GM19455 (cell line): ENCODE results near the gene EMC1.
"Not testable (repeated sequence)": the region's sequence is repeated elsewhere in the genome, so short reads cannot be mapped to it uniquely, and the experiment has no call there.

Source experiments
- ATAC-seq: cut with Tn5 transposase; IDR thresholded peaks from one replicate; pipeline ENCODE4 v1.9.1; 2021; ENCODE audit not compliant: unreplicated experiment

EMC1 gene

DNA sequence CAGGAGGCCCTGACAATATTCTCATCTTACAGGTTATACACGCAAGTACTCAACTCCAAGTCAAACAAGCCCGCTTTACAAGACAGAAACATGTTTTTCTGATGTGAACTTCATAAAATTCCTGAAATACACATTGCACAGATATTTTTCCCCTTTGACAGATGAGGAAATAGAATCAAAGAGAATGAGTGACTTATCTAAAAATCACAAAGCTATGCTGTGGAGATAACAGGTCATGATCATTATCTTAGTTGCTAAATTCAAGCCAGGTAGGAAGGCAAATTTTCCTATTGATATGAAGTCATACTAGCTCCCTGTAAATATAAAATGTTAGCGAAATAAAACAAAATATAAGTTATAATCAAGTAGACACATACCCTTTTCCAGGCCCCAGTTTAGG, 59.5 kb downstream of the EMC1 start:
- ATAC-seq, result no peak

GRCh38 chr1:19190468-19190867, 60.9 kb downstream of the EMC1 start:
- ATAC-seq, result no peak

DNA sequence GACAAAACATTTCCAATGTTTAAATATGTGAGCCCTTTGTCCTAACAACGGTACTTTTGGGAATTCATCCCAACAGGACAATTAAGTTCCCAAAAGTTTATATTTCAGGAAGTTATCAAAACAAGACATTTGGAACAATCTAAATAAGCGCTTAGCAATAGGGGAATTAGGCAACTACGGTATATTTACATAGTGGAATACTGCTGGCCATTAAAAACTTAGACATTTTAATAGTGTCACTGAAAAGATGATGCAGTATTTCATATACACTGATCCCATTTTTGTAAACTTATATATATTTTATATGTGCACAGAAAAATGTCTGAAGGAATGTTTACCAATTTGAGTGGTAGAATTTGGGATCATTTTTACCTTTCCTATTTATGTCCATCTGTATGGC, 62.1 kb downstream of the EMC1 start:
- ATAC-seq, result no peak

GRCh38 chr1:19187852-19188251, 63.5 kb downstream of the EMC1 start:
- no peak for ATAC-seq

- no peak for ATAC-seq
These were observed 65.3 kb downstream of the EMC1 start for GRCh38 chr1:19186001-19186400.

GRCh38 chr1:19182223-19182622, 69.1 kb downstream of the EMC1 start:
- ATAC-seq, result no peak

GRCh38 chr1:19180265-19180657, 71.1 kb downstream of the EMC1 start:
- not testable (repeated sequence) for ATAC-seq

DNA sequence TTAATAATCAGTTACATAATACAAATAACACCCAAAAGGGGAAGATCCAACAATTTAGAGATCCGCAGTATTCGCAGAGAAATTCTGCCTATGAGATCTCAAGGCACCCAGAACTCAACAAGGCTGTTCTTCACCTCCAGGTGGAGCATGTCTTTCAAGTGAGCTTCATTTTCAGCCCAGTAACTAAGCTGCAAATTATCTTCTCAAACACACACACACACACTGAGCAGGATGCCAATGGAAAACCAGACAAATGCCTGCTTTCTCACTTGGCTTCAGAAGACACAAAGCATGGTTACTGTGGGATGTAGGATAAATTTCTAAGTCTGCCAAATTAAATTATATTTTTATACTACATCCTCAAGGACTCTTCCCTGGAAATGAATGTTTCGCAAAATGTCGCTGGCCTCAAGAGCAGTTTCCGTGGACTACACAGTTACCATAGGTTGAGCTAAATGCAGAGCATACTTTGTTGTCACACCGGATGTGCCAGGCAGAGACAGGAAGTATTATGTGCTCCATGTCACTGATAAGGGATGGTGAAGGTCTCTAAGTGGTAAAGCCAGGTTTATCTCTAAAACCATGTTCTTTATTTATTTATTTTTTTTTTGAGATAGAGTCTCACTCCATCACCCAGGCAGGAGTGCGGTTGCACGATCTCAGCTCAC, 71.6 kb downstream of the EMC1 start:
- ATAC-seq, result no peak

DNA sequence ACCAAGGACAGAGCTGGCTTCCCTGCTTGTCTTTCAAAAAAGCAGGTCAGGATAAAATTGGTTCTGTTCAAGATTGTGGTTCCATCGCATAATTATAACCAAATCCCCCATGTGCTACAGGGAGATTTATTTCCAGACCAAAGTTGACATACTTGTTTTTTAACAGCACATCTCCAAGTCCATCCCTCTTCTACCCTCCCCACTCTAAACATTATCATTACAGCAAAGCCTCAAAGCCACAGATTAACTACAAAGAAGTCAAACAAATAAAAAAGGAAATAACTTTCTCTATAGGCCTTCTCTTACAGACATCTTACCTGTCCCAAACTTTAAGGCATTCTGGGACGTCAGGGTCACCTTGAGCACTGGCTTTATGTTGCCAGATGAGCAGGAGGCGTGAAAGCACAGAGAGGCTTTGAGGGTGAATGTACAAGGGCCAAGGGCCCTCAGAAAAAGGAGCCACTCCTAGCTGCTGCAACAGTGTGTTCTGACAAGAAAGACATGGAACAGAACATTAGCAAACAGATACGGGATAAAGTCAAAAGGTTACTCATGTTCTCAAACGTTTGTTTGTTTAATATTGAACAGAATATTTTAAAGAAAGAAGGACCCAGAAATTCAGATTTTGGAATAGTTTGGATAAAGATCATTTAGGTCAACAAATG, 72.5 kb downstream of the EMC1 start:
- ATAC-seq, result no peak

- no peak for ATAC-seq
These were observed 73.5 kb downstream of the EMC1 start for GRCh38 chr1:19177811-19178210.

- ATAC-seq, result no peak
These were observed 81.7 kb downstream of the EMC1 start for GRCh38 chr1:19169642-19170041.

- no peak for ATAC-seq
These were observed 84.2 kb downstream of the EMC1 start for GRCh38 chr1:19167140-19167539.

DNA sequence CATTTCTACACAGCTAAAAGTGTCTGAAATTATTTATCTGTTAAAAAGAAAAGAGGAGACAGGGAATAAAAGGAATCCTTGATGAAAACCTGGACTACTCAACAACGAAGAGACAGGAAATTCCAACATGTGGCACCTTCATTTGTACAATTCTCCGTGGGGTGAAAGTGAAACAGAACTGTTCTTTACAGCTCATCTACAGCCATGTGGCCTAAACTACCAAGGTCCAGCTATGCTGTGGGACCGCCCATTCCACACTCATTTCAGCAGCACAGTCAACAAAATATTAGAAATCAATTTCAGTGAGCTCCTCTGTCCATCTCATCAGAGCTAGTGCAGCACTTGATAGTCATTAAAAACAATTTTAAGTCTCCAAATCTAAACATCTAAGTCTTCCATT, 85.3 kb downstream of the EMC1 start:
- ATAC-seq, result no peak
